H1 (cell line): ENCODE data around the gene CDX2. TPM values are rescaled to one million over a fixed set of nuclear protein-coding genes. Genes with fewer than 3 reads are reported as not detected.

Source experiments
- CTCF ChIA-PET: fragments of 300-600 bp; sonication (Branson Sonifier 250); formaldehyde crosslinking; loops from one replicate; lab custom pipeline; 2021; ENCODE audit not compliant: partially characterized antibody; lab: Charles Lee
- POLR2A ChIA-PET: fragments of 300-600 bp; sonication (Branson Sonifier 250); formaldehyde crosslinking; loops from one replicate; lab custom pipeline; 2021; ENCODE audit warnings: inconsistent platforms; ENCODE audit not compliant: partially characterized antibody; lab: Charles Lee
- DNase-seq, 2 experiments: peaks; one replicate each; pipeline versions ENCODE4 v3.0.0 to v3.0.0-alpha.2; 2010 to 2022; ENCODE audit warnings: low spot score in 2 of 2, low read depth in 1 of 2, mixed read lengths in 1 of 2
- FAIRE-seq: peaks from 2 replicates; lab custom pipeline; 2011; peaks lifted over from hg19 to GRCh38; lab: Jason Lieb, UNC
- H2AFZ ChIP-seq: 2 replicates; pipeline ENCODE4 v1.8.1; 2012; ENCODE audit warnings: low read length, inconsistent platforms
- H2AK5ac ChIP-seq: 2 replicates; pipeline ENCODE4 v1.6.1; 2013; ENCODE audit warnings: low read depth, low read length
- H2BK120ac ChIP-seq: replicated peaks from 2 replicates; pipeline ENCODE3; 2013; ENCODE audit warnings: low read depth, low read length, inconsistent platforms
- H2BK12ac ChIP-seq: 2 replicates; pipeline ENCODE4 v1.6.1; 2013; ENCODE audit warnings: low read depth, low read length
- H2BK15ac ChIP-seq: 2 replicates; pipeline ENCODE4 v1.6.1; 2013; ENCODE audit warnings: low read length
- H2BK20ac ChIP-seq: 2 replicates; pipeline ENCODE4 v1.6.1; 2013; ENCODE audit warnings: low read length
- H2BK5ac ChIP-seq: 2 replicates; pipeline ENCODE4 v1.6.1; 2013; ENCODE audit warnings: low read depth, low read length
- H3K14ac ChIP-seq: 2 replicates; pipeline ENCODE4 v1.6.1; 2013; ENCODE audit warnings: inconsistent platforms; ENCODE audit not compliant: insufficient read length
- H3K18ac ChIP-seq: 2 replicates; pipeline ENCODE4 v1.6.1; 2013; ENCODE audit warnings: low read length; ENCODE audit errors: extremely low read depth
- H3K23ac ChIP-seq: 2 replicates; pipeline ENCODE4 v1.6.1; 2013; ENCODE audit warnings: inconsistent platforms; ENCODE audit not compliant: insufficient read length
- H3K23me2 ChIP-seq: 2 replicates; pipeline ENCODE4 v1.6.1; 2013; ENCODE audit warnings: low read depth, low read length
- H3K27ac ChIP-seq: 2 replicates; pipeline ENCODE4 v1.6.1; 2011; ENCODE audit warnings: low read depth, low read length, inconsistent platforms
- H3K27me3 ChIP-seq, 4 experiments: replicated peaks in 1 of 4; 1 replicate in 1 of 4; 2 replicates in 3 of 4; pipeline versions ENCODE4 v1.6.1 to v1.8.1; 2011 to 2013; ENCODE audit warnings: low read length in 3 of 4, mild to moderate bottlenecking in 3 of 4, inconsistent platforms in 2 of 4, mixed read lengths in 2 of 4, moderate library complexity in 1 of 4; ENCODE audit not compliant: control insufficient read depth in 3 of 4, insufficient read depth in 3 of 4; ENCODE audit errors: extremely low read depth in 1 of 4
- H3K36me3 ChIP-seq, 4 experiments: 2 replicates each; pipeline versions ENCODE4 v1.6.1 to v1.8.1; 2011 to 2013; ENCODE audit warnings: mild to moderate bottlenecking in 4 of 4, low read length in 3 of 4, moderate library complexity in 2 of 4, control low read depth in 1 of 4, inconsistent platforms in 1 of 4; ENCODE audit not compliant: insufficient read depth in 4 of 4, control insufficient read depth in 2 of 4
- H3K4ac ChIP-seq: replicated peaks from 2 replicates; pipeline ENCODE3; 2013; ENCODE audit warnings: low read length, low read depth, mixed read lengths, inconsistent platforms; ENCODE audit not compliant: insufficient read length
- H3K4me1 ChIP-seq, 4 experiments: replicated peaks in 1 of 4; 1 replicate in 1 of 4; 2 replicates in 3 of 4; pipeline versions ENCODE4 v1.6.1 to v1.8.1; 2011 to 2013; ENCODE audit warnings: low read length in 3 of 4, inconsistent platforms in 2 of 4, mixed read lengths in 1 of 4; ENCODE audit not compliant: insufficient read depth in 4 of 4, control insufficient read depth in 3 of 4
- H3K4me2 ChIP-seq, 2 experiments: 2 replicates each; pipeline versions ENCODE4 v1.6.1 to v1.8.1; 2011 to 2013; ENCODE audit warnings: low read depth in 2 of 2, low read length in 2 of 2, control low read depth in 1 of 2, inconsistent platforms in 1 of 2, mild to moderate bottlenecking in 1 of 2; ENCODE audit not compliant: insufficient read depth in 1 of 2
- H3K4me3 ChIP-seq, 4 experiments: fragments of 200-600, 300-600 bp in 1 of 4; sonication (generic), shearing (Covaris generic), sonication (Bioruptor Twin) in 1 of 4; 2 replicates each; pipeline versions ENCODE4 v1.5.1 to v1.8.1; 2011 to 2016; ENCODE audit warnings: low read length in 4 of 4, low read depth in 3 of 4, control low read depth in 2 of 4, inconsistent platforms in 2 of 4, mild to moderate bottlenecking in 2 of 4, mixed read lengths in 1 of 4, moderate library complexity in 1 of 4; ENCODE audit not compliant: insufficient read depth in 2 of 4; ENCODE audit errors: extremely low read depth in 1 of 4
- H3K56ac ChIP-seq: replicated peaks from 2 replicates; pipeline ENCODE3; 2013; ENCODE audit warnings: low read depth, mild to moderate bottlenecking, mixed read lengths, low read length, inconsistent platforms; ENCODE audit not compliant: insufficient read length
- H3K79me1 ChIP-seq: 2 replicates; pipeline ENCODE4 v1.6.1; 2013; ENCODE audit warnings: low read depth, low read length, control low read depth
- H3K79me2 ChIP-seq, 2 experiments: 2 replicates each; pipeline versions ENCODE4 v1.6.1 to v1.8.1; 2012 to 2013; ENCODE audit warnings: low read length in 2 of 2, mild to moderate bottlenecking in 2 of 2, inconsistent platforms in 1 of 2; ENCODE audit not compliant: insufficient read depth in 2 of 2, control insufficient read depth in 1 of 2
- H3K9ac ChIP-seq, 4 experiments: replicated peaks in 1 of 4; 1 replicate in 1 of 4; 2 replicates in 3 of 4; pipeline versions ENCODE4 v1.6.1 to v1.8.1; 2011 to 2013; ENCODE audit warnings: low read depth in 3 of 4, low read length in 3 of 4, control low read depth in 2 of 4, mild to moderate bottlenecking in 2 of 4, moderate library complexity in 2 of 4, inconsistent platforms in 1 of 4; ENCODE audit errors: extremely low read depth in 1 of 4
- H3K9me3 ChIP-seq, 2 experiments: 2 replicates each; pipeline versions ENCODE4 v1.6.1 to v1.8.1; 2012 to 2013; ENCODE audit warnings: mild to moderate bottlenecking in 2 of 2, moderate library complexity in 2 of 2, control low read depth in 1 of 2, inconsistent platforms in 1 of 2, low read depth in 1 of 2, low read length in 1 of 2, mixed read lengths in 1 of 2; ENCODE audit not compliant: insufficient read depth in 2 of 2
- H4K20me1 ChIP-seq, 2 experiments: replicated peaks in 1 of 2; 2 replicates each; pipeline versions ENCODE3 to v1.8.1; 2011 to 2013; ENCODE audit warnings: inconsistent platforms in 2 of 2, low read length in 2 of 2, mild to moderate bottlenecking in 1 of 2; ENCODE audit not compliant: insufficient read depth in 2 of 2, control insufficient read depth in 1 of 2
- H4K5ac ChIP-seq: 2 replicates; pipeline ENCODE4 v1.6.1; 2013; ENCODE audit warnings: low read length, low read depth, mixed read lengths, inconsistent platforms; ENCODE audit not compliant: insufficient read length
- H4K8ac ChIP-seq: 2 replicates; pipeline ENCODE4 v1.8.0; 2013; ENCODE audit warnings: mild to moderate bottlenecking, moderate library complexity, low read length, inconsistent platforms; ENCODE audit not compliant: insufficient read depth; ENCODE audit errors: extremely low read depth
- H4K91ac ChIP-seq: replicated peaks from 2 replicates; pipeline ENCODE3; 2013; ENCODE audit warnings: low read length, mixed read lengths, inconsistent platforms; ENCODE audit not compliant: insufficient read length
- ATF2 ChIP-seq: IDR thresholded peaks from 2 replicates; pipeline ENCODE4 v1.6.1; 2012; ENCODE audit warnings: low read length, inconsistent platforms
- CBX5 ChIP-seq: fragments of 300-800, 300-1000 bp; sonication (generic); IDR thresholded peaks from 2 replicates; pipeline ENCODE4 v1.7.1; 2016; ENCODE audit warnings: antibody characterized with exemption, low read length, low read depth
- EZH2 ChIP-seq: fragments of 200-600 bp; sonication (generic); IDR thresholded peaks from 2 replicates; pipeline ENCODE4 v1.7.1; 2012; ENCODE audit warnings: low read depth, mild to moderate bottlenecking, moderate library complexity, low read length, inconsistent platforms; ENCODE audit not compliant: severe bottlenecking
- RNF2 ChIP-seq: fragments of 200-900, 300-1000 bp; sonication (generic); IDR thresholded peaks from 2 replicates; pipeline ENCODE4 v1.7.1; 2016; ENCODE audit warnings: borderline replicate concordance, low read depth, mild to moderate bottlenecking, antibody characterized with exemption, low read length; ENCODE audit not compliant: poor library complexity, severe bottlenecking; ENCODE audit errors: missing control alignments
- SUZ12 ChIP-seq: fragments of 200-600 bp; sonication (generic); IDR thresholded peaks from 2 replicates; pipeline ENCODE4 v1.6.1; 2012; ENCODE audit warnings: mild to moderate bottlenecking, inconsistent platforms, low read length, moderate library complexity, mixed read lengths
- WGBS, 2 experiments: shearing (Covaris generic) in 1 of 2; methylation state at CpG; one replicate each; pipeline versions ENCODE4 v1.1.6 to v1.1.7; 2013 to 2015; ENCODE audit warnings: low lambda C conversion rate in 2 of 2, mixed read lengths in 2 of 2, inconsistent platforms in 1 of 2, low coverage in 1 of 2, missing lambda C conversion rate in 1 of 2; ENCODE audit not compliant: insufficient replicate concordance in 2 of 2, insufficient coverage in 1 of 2, insufficient read length in 1 of 2; ENCODE audit errors: extremely low coverage in 1 of 2, missing lambda C conversion rate in 1 of 2; 5-methylcytosine and 5-hydroxymethylcytosine counted together
- polyA plus RNA-seq, 7 experiments: library from polyadenylated mRNA; depleted of rRNA in 3 of 7; stranded (reverse) in 5 of 7; unstranded in 2 of 7; fragments of >200 nt in 5 of 7; fragments of 200-250 nt in 2 of 7; gene quantifications; 1 replicate in 5 of 7; 2 replicates in 1 of 7; 4 replicates in 1 of 7; pipeline versions ENCODE4 v1.2.1 to v1.2.3, GENCODE V29; 2011 to 2013; ENCODE audit warnings: missing spikeins in 2 of 7, mixed read lengths in 2 of 7
- total RNA-seq: library from RNA; stranded (reverse); fragmentation: NEBNext Ultra II Directional; extraction: Animal tissue kit (Norgen Biotek cat#: 25700); gene quantifications from 2 replicates; pipeline ENCODE4 v1.2.1, GENCODE V29; 2021
- TF ChIP-seq, protein P1 (sequence below): IDR thresholded peaks from 2 replicates; pipeline ENCODE4 v1.6.1; 2011; ENCODE audit warnings: low read length, improper control_type of control experiment

The CDX2 gene
- total and polyA plus RNA-seq, 2 of the 8 experiments (the other 6 are each of a cell fraction or from before 2014, with no cell fraction given): 0.09 TPM; not detected in 1

GRCh38 chr13:27973291-27973690, 4.2 kb upstream of the CDX2 start:
- Histone ChIP-seq H2AK5ac (no peak overlapping the region), H3K79me2 (no peaks in the 10 kb centered on the region), H2BK120ac (no peak overlapping the region), H2BK20ac (no peak overlapping the region), H3K56ac (no peak overlapping the region), H3K14ac (no peak overlapping the region), H4K8ac (no peak overlapping the region), H4K91ac (no peak overlapping the region), H3K9me3 (no peaks in the 10 kb centered on the region), H3K4me1 (peaks cover 5 to 44% (median 26%) of the 10 kb centered on the region in 4 experiments), H3K36me3 (peaks cover 0 to 14% (median 0%) of the 10 kb centered on the region in 4 experiments; a peak in 1 of 8 replicates), H3K18ac (no peak overlapping the region), H3K9ac (no peak overlapping the region), H3K4ac (no peak overlapping the region), H2BK12ac (no peak overlapping the region), H3K4me3 (no peak overlapping the region), H4K5ac (no peak overlapping the region), H4K20me1 (peaks cover 15 to 37% of the 10 kb centered on the region in 2 experiments), H3K27ac (no peak overlapping the region), H2BK5ac (no peak overlapping the region), H2BK15ac (no peak overlapping the region), H3K79me1 (no peaks in the 10 kb centered on the region), H3K23me2 (peaks cover 7% of the 10 kb centered on the region; the same call in 1 of the 2 replicates), H3K23ac (no peak overlapping the region), H3K4me2 (no peak overlapping the region), H3K27me3 (peaks cover 94 to 100% (median 99%) of the 10 kb centered on the region in 4 experiments), H2AFZ (no peak overlapping the region)
- CTCF ChIA-PET: interaction anchor here (0.7 to 20.5 kb wide), 8 partner anchors 5 to 177 kb away, joined by 3 to 283 read pairs (median 6); partner anchors contain the start of genes CDX2 and URAD
- TF ChIP-seq, protein P1, sequence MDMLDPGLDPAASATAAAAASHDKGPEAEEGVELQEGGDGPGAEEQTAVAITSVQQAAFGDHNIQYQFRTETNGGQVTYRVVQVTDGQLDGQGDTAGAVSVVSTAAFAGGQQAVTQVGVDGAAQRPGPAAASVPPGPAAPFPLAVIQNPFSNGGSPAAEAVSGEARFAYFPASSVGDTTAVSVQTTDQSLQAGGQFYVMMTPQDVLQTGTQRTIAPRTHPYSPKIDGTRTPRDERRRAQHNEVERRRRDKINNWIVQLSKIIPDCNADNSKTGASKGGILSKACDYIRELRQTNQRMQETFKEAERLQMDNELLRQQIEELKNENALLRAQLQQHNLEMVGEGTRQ: no peak
- TF ChIP-seq ATF2 (no peak), SUZ12 (peak; percentile 39), CBX5 (no peak), EZH2 (peak; percentile 48), RNF2 (peak; percentile 3)
- no peak for FAIRE-seq
- DNase-seq: no peak
- WGBS, 2 experiments: 38% methylated on average over 5 of the region's 5 CpGs; no CpG with 5 or more reads in 1 of the 2 experiments
- POLR2A ChIA-PET: interaction anchor here (0.6 to 1.6 kb wide), 2 partner anchors 19 to 1108 kb away, joined by 3 to 4 read pairs; no protein-coding TSS in a partner anchor
